ENCODE measurements around the gene LDLRAD3.

LDLRAD3 gene

DNA sequence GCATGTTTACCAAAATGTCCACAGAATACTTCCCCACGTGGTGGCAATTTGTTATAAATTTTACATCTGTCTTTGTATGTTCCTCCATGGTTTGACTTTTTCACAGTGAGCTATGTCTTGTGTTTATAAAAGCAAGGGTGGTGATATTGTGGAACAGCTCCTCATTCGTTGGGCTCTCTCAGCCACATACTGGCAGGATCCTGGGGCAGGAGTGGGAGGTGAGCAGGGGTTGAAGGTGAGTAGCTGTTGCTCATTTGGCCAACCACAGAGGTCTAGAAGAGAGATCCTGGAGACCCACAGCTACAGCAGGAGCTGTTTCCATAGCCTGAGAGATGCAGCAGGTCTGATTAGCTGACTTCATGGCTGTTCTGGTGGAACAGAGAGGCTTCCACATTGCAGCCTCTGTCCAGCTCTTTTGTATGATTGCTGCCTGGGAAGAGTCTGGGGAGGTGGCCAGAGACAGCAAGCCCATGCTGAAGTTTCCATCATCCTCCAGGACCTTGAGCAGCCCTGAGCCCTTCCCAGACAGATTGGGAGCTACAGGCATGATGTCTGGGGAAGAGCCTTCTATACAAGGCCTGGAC, 128.1 kb downstream of the LDLRAD3 start:
- no peak for DNase-seq (ENCODE audit: extremely low read depth, low read depth)
- TF ChIP-seq, protein P1, sequence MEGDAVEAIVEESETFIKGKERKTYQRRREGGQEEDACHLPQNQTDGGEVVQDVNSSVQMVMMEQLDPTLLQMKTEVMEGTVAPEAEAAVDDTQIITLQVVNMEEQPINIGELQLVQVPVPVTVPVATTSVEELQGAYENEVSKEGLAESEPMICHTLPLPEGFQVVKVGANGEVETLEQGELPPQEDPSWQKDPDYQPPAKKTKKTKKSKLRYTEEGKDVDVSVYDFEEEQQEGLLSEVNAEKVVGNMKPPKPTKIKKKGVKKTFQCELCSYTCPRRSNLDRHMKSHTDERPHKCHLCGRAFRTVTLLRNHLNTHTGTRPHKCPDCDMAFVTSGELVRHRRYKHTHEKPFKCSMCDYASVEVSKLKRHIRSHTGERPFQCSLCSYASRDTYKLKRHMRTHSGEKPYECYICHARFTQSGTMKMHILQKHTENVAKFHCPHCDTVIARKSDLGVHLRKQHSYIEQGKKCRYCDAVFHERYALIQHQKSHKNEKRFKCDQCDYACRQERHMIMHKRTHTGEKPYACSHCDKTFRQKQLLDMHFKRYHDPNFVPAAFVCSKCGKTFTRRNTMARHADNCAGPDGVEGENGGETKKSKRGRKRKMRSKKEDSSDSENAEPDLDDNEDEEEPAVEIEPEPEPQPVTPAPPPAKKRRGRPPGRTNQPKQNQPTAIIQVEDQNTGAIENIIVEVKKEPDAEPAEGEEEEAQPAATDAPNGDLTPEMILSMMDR (IDR thresholded peaks at IDR 0.05; ENCODE audit: low read depth, low read length): no peak

DNA sequence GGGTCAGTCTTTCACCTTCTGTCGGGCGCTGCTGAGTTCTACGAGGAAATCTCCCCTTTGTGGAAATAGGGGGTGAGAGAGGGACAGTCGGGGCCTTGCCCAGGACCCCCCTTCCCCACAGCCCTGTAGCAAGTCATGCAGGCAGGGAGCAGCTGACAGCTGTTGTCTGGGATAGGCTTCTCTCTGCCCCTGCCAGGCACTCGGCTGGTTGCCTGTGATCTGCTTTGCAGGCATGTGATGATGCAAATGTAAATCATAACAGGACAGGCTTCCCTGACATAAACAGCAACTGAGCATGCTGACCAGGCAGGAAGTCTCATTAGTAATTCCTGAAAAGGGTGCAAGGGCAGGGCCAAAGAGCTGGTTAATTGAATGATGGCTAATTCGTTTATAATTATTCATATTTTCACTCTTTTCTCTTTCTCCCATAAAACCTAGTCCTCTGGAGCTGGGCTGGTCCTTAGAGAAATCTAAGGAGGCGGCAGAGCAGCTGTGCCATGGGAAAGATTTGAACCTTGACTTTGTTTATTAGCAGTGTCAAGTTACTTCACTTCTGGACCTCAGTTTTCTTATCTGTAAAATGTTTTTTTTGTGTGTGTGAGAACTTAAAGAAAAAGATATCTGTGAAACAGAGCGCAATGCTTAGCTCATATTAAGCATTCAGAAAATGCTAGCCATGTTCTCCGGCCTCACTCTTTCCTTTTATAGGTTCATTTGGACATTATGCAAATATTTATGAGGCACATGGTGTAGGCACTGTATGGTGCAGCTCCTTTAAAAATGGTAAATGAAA, 129.7 kb downstream of the LDLRAD3 start:
- DNase-seq (ENCODE audit: extremely low read depth, low read depth): peak; percentile 60
- TF ChIP-seq, protein P1 (IDR thresholded peaks at IDR 0.05; ENCODE audit: low read depth, low read length): no peak

DNA sequence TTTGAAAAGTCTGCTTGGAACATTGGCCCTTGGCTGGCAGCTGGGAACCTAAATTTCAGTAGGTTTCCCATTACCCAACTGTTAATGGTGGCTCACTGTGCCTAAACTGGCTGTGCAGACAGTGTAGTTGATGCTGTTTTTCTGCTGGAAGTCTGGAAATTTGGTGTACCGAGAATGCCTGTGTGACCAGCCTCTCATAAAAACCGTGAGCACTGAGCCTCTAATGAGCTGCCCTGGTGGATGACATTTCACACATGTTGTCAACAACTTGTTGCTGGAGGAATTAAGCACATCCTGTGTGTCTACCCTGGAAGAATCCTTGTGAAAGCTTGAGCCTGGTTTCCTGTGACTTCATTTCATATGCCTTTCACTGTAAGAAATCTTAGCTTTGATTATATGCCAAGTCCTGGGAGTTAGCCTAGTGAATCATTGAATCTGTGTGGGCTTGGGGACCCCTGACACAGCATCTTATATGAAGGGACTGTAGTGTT, 131.1 kb downstream of the LDLRAD3 start:
- TF ChIP-seq, protein P1 (IDR thresholded peaks at IDR 0.05; ENCODE audit: low read depth, low read length): no peak

DNA sequence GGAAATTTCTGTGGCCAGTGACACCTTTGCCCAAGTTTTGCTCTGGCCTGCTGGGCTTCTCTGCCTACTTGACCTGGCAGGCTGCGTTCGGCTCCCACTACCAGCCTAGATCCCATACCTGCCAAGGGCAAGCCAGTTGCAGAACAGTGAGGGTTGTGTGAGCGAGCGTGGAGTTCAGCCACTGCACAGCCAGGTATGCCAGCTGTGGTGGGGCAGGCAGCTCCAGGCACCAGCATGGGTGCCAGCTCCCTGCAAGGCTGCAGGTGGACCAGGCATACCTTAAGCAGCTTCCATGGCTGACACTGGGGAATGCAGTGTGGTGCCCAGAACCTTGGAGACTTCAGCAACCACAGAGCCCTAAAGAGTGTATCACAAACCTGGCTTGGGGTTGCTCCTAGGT, 133.5 kb downstream of the LDLRAD3 start:
- no peak for DNase-seq (ENCODE audit: extremely low read depth, low read depth)
- TF ChIP-seq, protein P1 (IDR thresholded peaks at IDR 0.05; ENCODE audit: low read depth, low read length): no peak

More for the DNA sequence above, 131.1 kb downstream of the LDLRAD3 start:
- peak; percentile 52 for DNase-seq (ENCODE audit: extremely low read depth, low read depth)

DNA sequence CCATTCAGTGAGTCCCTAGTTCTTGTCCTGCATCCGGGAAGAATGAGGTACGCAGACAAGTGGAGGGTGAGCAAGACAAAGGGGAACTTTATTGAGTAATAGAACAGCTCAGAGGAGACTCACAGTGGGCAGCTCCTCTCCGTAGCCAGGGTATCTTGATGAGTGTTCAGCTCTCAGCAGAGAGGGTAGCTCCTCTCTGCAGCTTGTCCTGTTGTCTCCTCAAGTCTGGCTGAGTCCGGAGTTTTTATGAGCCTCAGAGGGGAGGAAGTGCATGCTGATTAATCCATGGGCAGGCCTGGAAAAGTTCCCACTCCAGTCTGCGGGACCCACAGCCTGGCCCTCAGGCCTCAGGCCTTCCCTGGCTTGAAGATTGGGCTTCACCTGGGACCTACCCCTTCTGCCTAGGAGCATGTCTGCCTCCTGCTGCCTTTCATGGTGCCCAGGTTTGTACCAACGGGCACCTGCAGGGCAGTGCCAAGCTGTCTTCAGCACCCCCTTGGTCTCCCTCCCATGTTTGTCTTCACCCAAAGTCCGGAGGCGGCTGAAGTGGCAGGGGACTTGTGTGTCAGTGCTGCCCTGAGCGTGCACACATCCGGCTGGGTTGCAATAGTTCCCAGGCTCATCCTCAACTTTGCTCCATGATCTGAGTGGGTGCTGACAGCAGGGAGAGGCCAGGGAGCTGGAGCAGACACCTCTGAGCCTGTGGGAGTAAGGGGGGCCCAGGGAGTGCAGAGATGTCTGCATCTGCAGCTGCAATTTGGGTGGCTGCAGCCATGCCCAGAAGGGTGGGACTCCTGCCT, 134.2 kb downstream of the LDLRAD3 start:
- no peak for DNase-seq (ENCODE audit: extremely low read depth, low read depth)
- TF ChIP-seq, protein P1 (IDR thresholded peaks at IDR 0.05; ENCODE audit: low read depth, low read length): no peak

DNA sequence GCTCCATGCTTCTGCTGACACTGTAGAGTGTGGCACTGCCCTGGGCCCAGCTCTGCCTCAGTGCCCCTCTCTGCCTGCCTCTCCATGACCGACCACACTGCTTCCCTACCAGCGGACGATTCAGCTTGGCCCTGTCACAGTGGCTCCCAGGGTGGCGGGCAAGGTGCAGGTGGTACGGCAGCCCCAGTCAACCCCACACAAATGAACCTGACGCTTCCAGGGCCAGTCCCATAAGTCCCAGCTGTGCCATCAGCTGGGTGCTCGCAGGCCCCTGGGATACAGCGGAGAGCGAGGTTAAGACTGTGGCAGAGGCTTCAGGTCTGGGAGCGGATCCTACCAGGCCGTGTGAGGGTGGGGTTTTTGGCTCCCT, 134.8 kb downstream of the LDLRAD3 start:
- DNase-seq (ENCODE audit: extremely low read depth, low read depth): no peak
- TF ChIP-seq, protein P1 (IDR thresholded peaks at IDR 0.05; ENCODE audit: low read depth, low read length): no peak
